Esophagus muscularis mucosa (tissue), 4 donors: ENCODE measurements around the gene LCN2. TPM values are rescaled to one million over a fixed set of nuclear protein-coding genes. Genes with fewer than 3 reads are reported as not detected.

Experiments
- DNase-seq: peaks from one replicate; pipeline ENCODE4 v3.0.0-alpha.2; 2017; ENCODE audit errors: extremely low spot score
- H3K27ac ChIP-seq, 4 donors: fragments of 200-600 bp; sonication (generic); replicated peaks in 1 of 4; 1 replicate in 3 of 4; 2 replicates in 1 of 4; pipeline ENCODE4 v1.5.1; 2016 to 2019; ENCODE audit warnings: mild to moderate bottlenecking in 1 of 4
- H3K27me3 ChIP-seq, 4 donors: fragments of 200-600 bp; sonication (generic); one replicate each; pipeline versions ENCODE4 v1.5.1 to v1.6.0; 2016 to 2019
- H3K36me3 ChIP-seq, 4 donors: fragments of 200-600 bp; sonication (generic); one replicate each; pipeline ENCODE4 v1.5.1; 2016 to 2019
- H3K4me1 ChIP-seq, 4 donors: fragments of 200-600 bp; sonication (generic); one replicate each; pipeline ENCODE4 v1.5.1; 2016 to 2019
- H3K4me3 ChIP-seq, 4 donors: fragments of 200-600 bp; sonication (generic); 1 replicate in 2 of 4; 2 replicates in 2 of 4; pipeline ENCODE4 v1.5.1; 2016 to 2019; ENCODE audit warnings: mild to moderate bottlenecking in 4 of 4, moderate library complexity in 1 of 4
- H3K9me3 ChIP-seq, 4 donors: fragments of 200-600 bp; sonication (generic); 1 replicate in 3 of 4; 2 replicates in 1 of 4; pipeline ENCODE4 v1.5.1; 2016 to 2019
- CTCF ChIP-seq, 3 experiments: fragments of 200-600 bp in 2 of 3; fragments of 450-650 bp in 1 of 3; sonication (generic) in 2 of 3; IDR thresholded peaks; one replicate each; pipeline ENCODE4 v1.5.1; 2017 to 2019; ENCODE audit warnings: antibody characterized with exemption in 3 of 3, mild to moderate bottlenecking in 2 of 3, moderate library complexity in 1 of 3
- EP300 ChIP-seq: sonication (generic); formaldehyde crosslinking; IDR thresholded peaks from one replicate; pipeline ENCODE4 v1.6.1; 2017; ENCODE audit warnings: antibody characterized with exemption
- POLR2A ChIP-seq: fragments of 450-650 bp; IDR thresholded peaks from one replicate; pipeline ENCODE4 v1.6.1; 2017; ENCODE audit warnings: antibody characterized with exemption, moderate library complexity, mild to moderate bottlenecking, low read depth
- POLR2AphosphoS5 ChIP-seq, 2 donors: sonication (generic); formaldehyde crosslinking; IDR thresholded peaks; one replicate each; pipeline ENCODE4 v1.6.1; 2017; ENCODE audit warnings: antibody characterized with exemption in 2 of 2
- WGBS: methylation state at CpG from one replicate; pipeline ENCODE4 v1.1.5; 2018; 5-methylcytosine and 5-hydroxymethylcytosine counted together
- intact Hi-C: fragments of 100-400 bp; cut with DNase I; formaldehyde crosslinking; loops from one replicate; pipeline ENCODE4 v1.15.1; 2023
- total RNA-seq, 4 donors: library from RNA; depleted of rRNA; stranded (reverse); fragments of >200 nt; gene quantifications; one replicate each; pipeline versions ENCODE4 v1.1.0 to v1.2.1, GENCODE V29; 2016

LCN2 gene
- total RNA-seq, 4 donors from 2014 or later = 0.83 to 6.2 TPM; not detected in 2

GRCh38 chr9:128124451-128124850, 24.8 kb upstream of the LCN2 start:
- Histone ChIP-seq H3K4me1 (peaks cover 28 to 37% (median 35%) of the 10 kb centered on the region in 4 donors), H3K36me3 (peaks cover 14 to 51% (median 44%) of the 10 kb centered on the region in 4 donors), H3K27ac (no peak overlapping the region), H3K27me3 (no peaks in the 10 kb centered on the region), H3K9me3 (no peaks in the 10 kb centered on the region), H3K4me3 (no peak overlapping the region)
- intact Hi-C loops = no loop called here
- DNase-seq = no peak
- WGBS = 76% methylated on average over 7 of the region's 8 CpGs
- no peak for TF ChIP-seq CTCF (IDR thresholded peaks at IDR 0.05)
- no peak for TF ChIP-seq POLR2A
- TF ChIP-seq POLR2AphosphoS5 (IDR thresholded peaks at IDR 0.05) = no peak
- no peak for TF ChIP-seq EP300

DNA sequence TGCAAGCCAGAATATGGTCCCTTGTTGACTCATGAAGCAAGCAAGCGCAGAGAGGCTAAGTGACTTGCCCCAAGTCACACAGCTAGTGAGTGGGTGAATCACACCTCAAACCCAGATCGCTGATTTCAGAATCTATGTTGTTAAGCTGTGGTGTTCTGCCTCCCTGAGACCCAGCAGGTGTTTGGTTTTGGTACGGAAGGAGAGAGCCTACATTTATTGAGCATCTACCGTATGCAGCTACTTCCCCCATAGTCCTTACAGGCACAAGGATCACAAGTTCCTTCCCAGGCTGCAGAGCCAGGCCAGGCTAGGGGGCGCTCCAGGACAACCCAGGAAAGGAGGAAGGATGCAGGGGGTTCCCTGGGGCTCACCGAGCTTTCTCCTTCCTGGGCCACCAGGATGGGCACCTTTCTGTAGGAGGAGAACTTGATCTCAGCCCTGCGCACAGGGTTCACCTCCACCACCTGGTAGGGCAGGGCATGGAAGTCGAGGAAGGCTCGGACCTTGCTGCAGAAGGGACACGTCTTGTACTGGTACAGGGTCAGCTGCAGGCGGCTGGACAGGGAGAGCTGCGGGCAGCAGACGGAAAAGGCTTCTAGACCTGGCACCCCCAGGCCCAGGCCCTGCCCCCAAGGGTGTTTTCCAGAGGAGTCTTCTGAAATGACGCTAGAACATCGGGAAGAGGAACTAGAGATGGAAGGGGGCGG, 24.2 kb upstream of the LCN2 start:
- peak overlapping the region in 1 of 4 donors; percentile 16 for H3K27ac ChIP-seq
- TF ChIP-seq CTCF (IDR thresholded peaks at IDR 0.05) = peak; percentile 36 to 51 (median 47)
- TF ChIP-seq EP300 = no peak
- no peak for TF ChIP-seq POLR2A
- 62% methylated on average over 15 of the region's 16 CpGs for WGBS
- no peaks in the 10 kb centered on the region for H3K9me3 ChIP-seq
- H3K4me1 ChIP-seq = peaks cover 29 to 39% (median 38%) of the 10 kb centered on the region in 4 donors
- H3K36me3 ChIP-seq = peaks cover 14 to 50% (median 44%) of the 10 kb centered on the region in 4 donors
- no peak for DNase-seq
- intact Hi-C loops = no loop called here
- no peak overlapping the region for H3K4me3 ChIP-seq
- no peaks in the 10 kb centered on the region for H3K27me3 ChIP-seq

DNA sequence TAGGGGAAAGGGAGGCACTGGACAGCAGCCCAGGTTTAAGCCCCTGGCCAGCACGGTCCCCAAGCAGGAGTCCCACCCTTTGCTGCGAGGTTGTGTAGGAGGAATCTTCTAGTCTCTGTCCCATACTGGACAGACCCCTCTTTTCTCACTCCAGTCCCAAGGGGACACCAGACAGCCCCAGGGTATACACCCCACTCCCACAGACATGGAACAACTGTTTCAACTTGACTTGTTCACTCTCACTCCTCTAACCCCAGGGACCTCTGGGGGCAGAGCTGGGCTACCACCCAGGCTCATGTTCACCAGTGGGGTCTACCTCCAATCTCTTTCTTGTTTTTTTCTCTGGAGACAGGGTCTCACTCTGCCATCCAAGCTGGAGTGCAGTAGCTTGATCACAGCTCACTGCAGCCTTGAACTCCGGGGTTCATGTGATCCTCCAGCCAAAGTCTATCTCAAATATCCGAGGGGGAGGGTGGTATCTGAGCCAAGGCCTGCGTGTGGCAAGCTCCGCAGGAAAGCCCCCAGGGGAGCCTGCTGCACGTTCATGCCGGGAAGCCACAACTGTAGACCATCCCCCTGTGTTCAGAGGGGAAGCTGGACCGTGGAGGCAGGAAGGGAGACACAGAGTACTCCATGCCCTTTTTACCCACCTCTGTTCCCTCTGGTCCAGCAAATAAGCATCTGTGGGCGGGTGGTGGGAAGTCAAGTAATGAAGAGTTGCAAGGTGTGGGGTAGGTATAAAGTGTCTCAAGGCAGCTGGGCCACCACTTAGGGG, 23.5 kb upstream of the LCN2 start:
- DNase-seq = no peak
- Histone ChIP-seq H3K4me3 (peak overlapping the region in 2 of 4 donors; percentile 32 to 98), H3K27ac (peak overlapping the region in 2 of 4 donors; percentile 14 to 96), H3K9me3 (no peaks in the 10 kb centered on the region), H3K27me3 (no peaks in the 10 kb centered on the region), H3K36me3 (peaks cover 14 to 43% (median 38%) of the 10 kb centered on the region in 4 donors), H3K4me1 (peaks cover 29 to 39% (median 38%) of the 10 kb centered on the region in 4 donors)
- TF ChIP-seq POLR2A = no peak
- no peak for TF ChIP-seq CTCF (IDR thresholded peaks at IDR 0.05)
- no peak for TF ChIP-seq EP300
- TF ChIP-seq POLR2AphosphoS5 (IDR thresholded peaks at IDR 0.05) = no peak
- 62% methylated on average over 5 of the region's 10 CpGs for WGBS
- intact Hi-C loops = no loop called here

GRCh38 chr9:128127568-128127989, 21.7 kb upstream of the LCN2 start, which contains the start of gene PTGES2:
Gene PTGES2 (minus strand): TSS chr9:128127729. CDS start chr9:128127717, 12 bp downstream.
- Histone ChIP-seq H3K4me1 (peaks cover 29 to 39% (median 38%) of the 10 kb centered on the region in 4 donors), H3K27ac (peak within 1 kb of the TSS; percentile 90 to 98 (median 94)), H3K4me3 (peak within 1 kb of the TSS; percentile 77 to 99 (median 98)), H3K36me3 (peaks cover 9 to 25% (median 21%) of the 10 kb centered on the region in 4 donors), H3K9me3 (no peaks in the 10 kb centered on the region), H3K27me3 (peaks cover 0 to 12% (median 0%) of the 10 kb centered on the region in 4 donors)
- TF ChIP-seq POLR2AphosphoS5 (IDR thresholded peaks at IDR 0.05) (peak in 1 of 2 donors; percentile 69), CTCF (IDR thresholded peaks at IDR 0.05) (peak in 1 of 3 experiments; percentile 3), EP300 (no peak), POLR2A (no peak)
- no CpG with 5 or more reads among the region's 56 CpGs for WGBS
- intact Hi-C loops = no loop called here
- no peak for DNase-seq
